Measurements from ENCODE around the gene WBP2NL. TPM values are rescaled to one million over a fixed set of nuclear protein-coding genes. Genes with fewer than 3 reads are reported as not detected.

WBP2NL gene
- total and polyA plus RNA-seq, 2 donors (not counting 1 experiment from before 2014, with no cell fraction given), result 1.6 to 10.4 TPM

- Histone ChIP-seq H2AFZ (ENCODE audit: insufficient read depth, low read depth, low read length, poor library complexity, severe bottlenecking) (no peak overlapping the region), H3K9me3 (ENCODE audit: control extremely low read depth in 1 of 3, control insufficient read depth in 2 of 3, insufficient read depth in 1 of 3, low read length in 2 of 3) (peaks cover 0 to 4% (median 0%) of the 10 kb centered on the region in 3 donors), H3K4me3 (ENCODE audit: control extremely low read depth in 1 of 5, extremely low read depth in 1 of 5, insufficient read depth in 1 of 5, low read depth in 2 of 5, low read length in 4 of 5) (no peak overlapping the region), H3K9ac (ENCODE audit: low read length) (no peak overlapping the region), H3K27me3 (replicated peaks in 1 of 4; ENCODE audit: control extremely low read depth in 1 of 4, control insufficient read depth in 3 of 4, insufficient read depth in 4 of 4, low read length in 3 of 4) (no peaks in the 10 kb centered on the region), H3K27ac (ENCODE audit: low read length in 2 of 2) (no peak overlapping the region), H3K36me3 (replicated peaks in 1 of 2; ENCODE audit: control extremely low read depth in 1 of 2, control insufficient read depth in 1 of 2, extremely low read depth in 1 of 2, insufficient read depth in 2 of 2, low read length in 1 of 2) (peaks cover 0 to 35% of the 10 kb centered on the region in 2 experiments), H3K4me2 (replicated peaks; ENCODE audit: low read depth, low read length, poor library complexity, severe bottlenecking) (no peak overlapping the region), H4K20me1 (ENCODE audit: control insufficient read depth, insufficient read depth, low read length, poor library complexity, severe bottlenecking) (no peaks in the 10 kb centered on the region), H3K4me1 (ENCODE audit: control insufficient read depth in 2 of 2, insufficient read depth in 2 of 2, low read length in 2 of 2) (no peaks in the 10 kb centered on the region), H3K79me2 (ENCODE audit: control insufficient read depth, insufficient read depth, low read length) (no peaks in the 10 kb centered on the region)
- 97% methylated on average over 8 of the region's 10 CpGs for WGBS (ENCODE audit: insufficient coverage)
- ChIA-PET CTCF (interaction anchor here (1.2 kb wide), 1 partner anchor 13 kb away, joined by 3 read pairs; no protein-coding TSS in a partner anchor), POLR2A (no interaction called here)
- DNase-seq, result no peak
- H3K4me1 Mint-ChIP-seq, result no peaks in the 10 kb centered on the region
- no peaks in the 10 kb centered on the region for H3K9me3 Mint-ChIP-seq (ENCODE audit: insufficient read depth)
- H3K4me3 Mint-ChIP-seq, result no peak overlapping the region
- TF ChIP-seq CTCF (IDR thresholded peaks at IDR 0.05) (no peak), EZH2 (IDR thresholded peaks at IDR 0.05; ENCODE audit: borderline replicate concordance, insufficient read depth, low read depth, low read length, poor library complexity, severe bottlenecking) (no peak)
- H3K27me3 Mint-ChIP-seq, result no peaks in the 10 kb centered on the region
- ATAC-seq (ENCODE audit: low read depth), result no peak
- intact Hi-C loops (cut with micrococcal nuclease), result no loop called here
- no peak overlapping the region for H3K27ac Mint-ChIP-seq
These were observed 64.0 kb downstream of the WBP2NL start for GRCh38 chr22:42062506-42063170.

GRCh38 chr22:42064629-42065028 is 66.0 kb downstream of the WBP2NL start:
- 100% methylated on average over 1 of the region's 1 CpG for WGBS (ENCODE audit: insufficient coverage)
- peaks cover under 1 to 2% of the 10 kb centered on the region in 2 donors for H3K4me1 ChIP-seq (ENCODE audit: control insufficient read depth in 2 of 2, insufficient read depth in 2 of 2, low read length in 2 of 2)
- no peaks in the 10 kb centered on the region for H3K79me2 ChIP-seq (ENCODE audit: control insufficient read depth, insufficient read depth, low read length)
- no peak for DNase-seq
- no peaks in the 10 kb centered on the region for H3K27me3 ChIP-seq (replicated peaks in 1 of 4; ENCODE audit: control extremely low read depth in 1 of 4, control insufficient read depth in 3 of 4, insufficient read depth in 4 of 4, low read length in 3 of 4)
- no peak overlapping the region for H2AFZ ChIP-seq (ENCODE audit: insufficient read depth, low read depth, low read length, poor library complexity, severe bottlenecking)
- TF ChIP-seq CTCF (IDR thresholded peaks at IDR 0.05) (no peak), EZH2 (IDR thresholded peaks at IDR 0.05; ENCODE audit: borderline replicate concordance, insufficient read depth, low read depth, low read length, poor library complexity, severe bottlenecking) (no peak)
- H3K9me3 ChIP-seq (ENCODE audit: control extremely low read depth in 1 of 3, control insufficient read depth in 2 of 3, insufficient read depth in 1 of 3, low read length in 2 of 3), result peaks cover 0 to 4% (median 0%) of the 10 kb centered on the region in 3 donors
- Mint-ChIP-seq H3K27me3 (no peaks in the 10 kb centered on the region), H3K4me3 (no peak overlapping the region), H3K4me1 (peaks cover 6% of the 10 kb centered on the region), H3K27ac (no peak overlapping the region), H3K9me3 (ENCODE audit: insufficient read depth) (no peaks in the 10 kb centered on the region)
- no peak for ATAC-seq (ENCODE audit: low read depth)
- H3K27ac ChIP-seq (ENCODE audit: low read length in 2 of 2), result no peak overlapping the region
- intact Hi-C loops (cut with micrococcal nuclease), result no loop called here
- H3K36me3 ChIP-seq (replicated peaks in 1 of 2; ENCODE audit: control extremely low read depth in 1 of 2, control insufficient read depth in 1 of 2, extremely low read depth in 1 of 2, insufficient read depth in 2 of 2, low read length in 1 of 2), result peaks cover 0 to 33% of the 10 kb centered on the region in 2 experiments
- no peaks in the 10 kb centered on the region for H4K20me1 ChIP-seq (ENCODE audit: control insufficient read depth, insufficient read depth, low read length, poor library complexity, severe bottlenecking)
- no peak overlapping the region for H3K4me3 ChIP-seq (ENCODE audit: control extremely low read depth in 1 of 5, extremely low read depth in 1 of 5, insufficient read depth in 1 of 5, low read depth in 2 of 5, low read length in 4 of 5)
- H3K9ac ChIP-seq (ENCODE audit: low read length), result no peak overlapping the region
- H3K4me2 ChIP-seq (replicated peaks; ENCODE audit: low read depth, low read length, poor library complexity, severe bottlenecking), result no peak overlapping the region
- ChIA-PET CTCF (interaction anchor here (0.9 kb wide), 1 partner anchor 98 kb away, joined by 5 read pairs; no protein-coding TSS in a partner anchor), POLR2A (interaction anchor here (0.5 kb wide), 1 partner anchor 24 kb away, joined by 4 read pairs; no protein-coding TSS in a partner anchor)

Measured in B cell (primary cell).